Right atrium auricular region (tissue), 2 donors: ENCODE results near the gene HRNR. TPM values are rescaled to one million over a fixed set of nuclear protein-coding genes. Genes with fewer than 3 reads are reported as not detected.
"Not testable (repeated sequence)": the region's sequence is repeated elsewhere in the genome, so short reads cannot be mapped to it uniquely, and the experiment has no call there.

Experiments used
- DNase-seq: peaks from one replicate; pipeline ENCODE4 v3.0.0-alpha.2; 2019; ENCODE audit warnings: low spot score
- H3K27ac ChIP-seq, 2 donors: fragments of 200-600 bp; sonication (generic); 1 replicate in 1 of 2; 2 replicates in 1 of 2; pipeline ENCODE4 v1.5.1; 2016 to 2019
- H3K27me3 ChIP-seq, 2 donors: fragments of 200-600 bp; sonication (generic); one replicate each; pipeline versions ENCODE4 v1.5.1 to v1.6.0; 2017 to 2019
- H3K36me3 ChIP-seq: fragments of 200-600 bp; sonication (generic); one replicate; pipeline ENCODE4 v1.5.1; 2016
- H3K4me1 ChIP-seq, 2 donors: fragments of 200-600 bp; sonication (generic); one replicate each; pipeline versions ENCODE4 v1.5.1 to v1.6.0; 2017 to 2019
- H3K4me3 ChIP-seq, 2 donors: fragments of 200-600 bp; sonication (generic); 1 replicate in 1 of 2; 2 replicates in 1 of 2; pipeline ENCODE4 v1.5.1; 2017 to 2019; ENCODE audit warnings: mild to moderate bottlenecking in 1 of 2, moderate library complexity in 1 of 2
- H3K9me3 ChIP-seq, 2 donors: fragments of 200-600 bp; sonication (generic); one replicate each; pipeline ENCODE4 v1.5.1; 2019
- CTCF ChIP-seq, 2 donors: fragments of 200-600 bp; sonication (generic); IDR thresholded peaks; one replicate each; pipeline ENCODE4 v1.5.1; 2019; ENCODE audit warnings: antibody characterized with exemption in 2 of 2
- total RNA-seq, 2 donors: library from RNA; depleted of rRNA; stranded (reverse); fragments of >200 nt; gene quantifications; one replicate each; pipeline ENCODE4 v1.1.0, GENCODE V29; 2016

The HRNR gene
- total RNA-seq, 2 donors from 2014 or later = not detected

GRCh38 chr1:152237093-152237492 lies 13.1 kb upstream of the HRNR start:
- Histone ChIP-seq H3K4me1 (no peaks in the 10 kb centered on the region), H3K27me3 (no peaks in the 10 kb centered on the region), H3K27ac (no peak overlapping the region), H3K9me3 (no peaks in the 10 kb centered on the region), H3K36me3 (no peaks in the 10 kb centered on the region), H3K4me3 (no peak overlapping the region)
- DNase-seq = no peak
- no peak for TF ChIP-seq CTCF (IDR thresholded peaks at IDR 0.05)

- DNase-seq = no peak
- Histone ChIP-seq H3K4me3 (no peak overlapping the region), H3K27ac (no peak overlapping the region), H3K4me1 (no peaks in the 10 kb centered on the region), H3K27me3 (no peaks in the 10 kb centered on the region), H3K36me3 (no peaks in the 10 kb centered on the region), H3K9me3 (no peaks in the 10 kb centered on the region)
- no peak for TF ChIP-seq CTCF (IDR thresholded peaks at IDR 0.05)
Measured at GRCh38 chr1:152228831-152229230, 4.8 kb upstream of the HRNR start.

- Histone ChIP-seq H3K9me3 (no peaks in the 10 kb centered on the region), H3K27me3 (no peaks in the 10 kb centered on the region), H3K36me3 (no peaks in the 10 kb centered on the region), H3K4me3 (no peak overlapping the region), H3K27ac (no peak overlapping the region), H3K4me1 (no peaks in the 10 kb centered on the region)
- peak in 1 of 2 donors; percentile 33 for TF ChIP-seq CTCF (IDR thresholded peaks at IDR 0.05)
- DNase-seq = no peak
Measured at GRCh38 chr1:152227310-152227928, 3.4 kb upstream of the HRNR start.

GRCh38 chr1:152225678-152226077 lies 1.7 kb upstream of the HRNR start:
- no peak for DNase-seq
- Histone ChIP-seq H3K9me3 (no peaks in the 10 kb centered on the region), H3K4me1 (no peaks in the 10 kb centered on the region), H3K27me3 (no peaks in the 10 kb centered on the region), H3K4me3 (no peak overlapping the region), H3K27ac (no peak overlapping the region), H3K36me3 (no peaks in the 10 kb centered on the region)
- no peak for TF ChIP-seq CTCF (IDR thresholded peaks at IDR 0.05)

- TF ChIP-seq CTCF (IDR thresholded peaks at IDR 0.05) = no peak
- H3K27ac ChIP-seq = no peak overlapping the region
- H3K9me3 ChIP-seq = no peaks in the 10 kb centered on the region
- no peak overlapping the region for H3K4me3 ChIP-seq
- no peaks in the 10 kb centered on the region for H3K27me3 ChIP-seq
- DNase-seq = no peak
- H3K36me3 ChIP-seq = no peaks in the 10 kb centered on the region
- no peaks in the 10 kb centered on the region for H3K4me1 ChIP-seq
Measured at GRCh38 chr1:152220166-152221163, 3.5 kb downstream of the HRNR start.

- not testable (repeated sequence) for H3K4me3 ChIP-seq, H3K36me3 ChIP-seq, DNase-seq, H3K9me3 ChIP-seq, H3K4me1 ChIP-seq, H3K27me3 ChIP-seq, H3K27ac ChIP-seq
Measured at GRCh38 chr1:152219438-152219837, 4.6 kb downstream of the HRNR start.
